HEK293 (cell line): Measurements from ENCODE around the gene RBMS3.

Experiments
- CTCF ChIA-PET: fragments of 350-600 bp; formaldehyde crosslinking; extraction: SDS; loops from one replicate; lab custom pipeline; 2021; ENCODE audit warnings: antibody characterized with exemption; lab: Yijun Ruan, JAX
- POLR2A ChIA-PET: fragments of 300-600 bp; formaldehyde crosslinking; extraction: SDS; loops from one replicate; lab custom pipeline; 2020; ENCODE audit warnings: antibody characterized with exemption, inconsistent platforms; lab: Yijun Ruan, JAX
- H3K27ac ChIP-seq: fragments of 200-500 bp; sonication (Bioruptor generic); 2 replicates; pipeline ENCODE4 v1.5.1; 2014; ENCODE audit warnings: low read depth, low read length, control low read depth, inconsistent platforms; ENCODE audit errors: extremely low read depth
- H3K36me3 ChIP-seq, 2 experiments: fragments of 200-500 bp in 1 of 2; sonication (Bioruptor generic) in 1 of 2; 1 replicate in 1 of 2; 2 replicates in 1 of 2; pipeline ENCODE4 v1.5.1; 2014 to 2017; ENCODE audit warnings: inconsistent platforms in 2 of 2, low read length in 2 of 2; ENCODE audit not compliant: control insufficient read depth in 2 of 2, insufficient read depth in 1 of 2
- H3K4me1 ChIP-seq: fragments of 200-500 bp; sonication (Bioruptor generic); 2 replicates; pipeline ENCODE4 v1.5.1; 2014; ENCODE audit warnings: mild to moderate bottlenecking, low read length, inconsistent platforms; ENCODE audit not compliant: control insufficient read depth, insufficient read depth
- H3K4me3 ChIP-seq: 2 replicates; pipeline ENCODE4 v1.5.1; 2011; ENCODE audit warnings: low read depth, mild to moderate bottlenecking, control low read depth, low read length, moderate library complexity
- H3K9me3 ChIP-seq: fragments of 200-500 bp; sonication (Bioruptor generic); 2 replicates; pipeline ENCODE4 v1.5.1; 2014; ENCODE audit warnings: low read depth, low read length, inconsistent platforms; ENCODE audit not compliant: control insufficient read depth, insufficient read depth
- AEBP2 ChIP-seq: fragments of 450-650 bp; formaldehyde crosslinking; IDR thresholded peaks from 2 replicates; pipeline ENCODE4 v1.5.1; 2016; ENCODE audit warnings: missing biosample characterization, missing genetic modification characterization, borderline replicate concordance
- BCL6B ChIP-seq: fragments of 450-650 bp; formaldehyde crosslinking; IDR thresholded peaks from 2 replicates; pipeline ENCODE4 v1.5.1; 2017; ENCODE audit warnings: missing biosample characterization, missing genetic modification characterization
- IKZF3 ChIP-seq: fragments of 450-650 bp; IDR thresholded peaks from 2 replicates; pipeline ENCODE4 v1.5.0; 2018; ENCODE audit warnings: missing biosample characterization, mild to moderate bottlenecking, missing genetic modification characterization, moderate library complexity
- ZBTB10 ChIP-seq: fragments of 450-650 bp; formaldehyde crosslinking; IDR thresholded peaks from 2 replicates; pipeline ENCODE4 v1.5.1; 2016; ENCODE audit warnings: missing biosample characterization, missing genetic modification characterization
- ZBTB11 ChIP-seq: fragments of 450-650 bp; formaldehyde crosslinking; conservative IDR thresholded peaks from 2 replicates; pipeline ENCODE4 v1.5.1; 2016; ENCODE audit warnings: low read depth, missing biosample characterization, missing genetic modification characterization
- ZBTB6 ChIP-seq: fragments of 450-650 bp; formaldehyde crosslinking; IDR thresholded peaks from 2 replicates; pipeline ENCODE4 v1.5.1; 2017; ENCODE audit warnings: missing biosample characterization, missing genetic modification characterization
- ZEB2 ChIP-seq: fragments of 450-650 bp; formaldehyde crosslinking; IDR thresholded peaks from 2 replicates; pipeline ENCODE4 v1.5.1; 2016; ENCODE audit warnings: missing biosample characterization, missing genetic modification characterization
- ZNF112 ChIP-seq: fragments of 450-650 bp; formaldehyde crosslinking; IDR thresholded peaks from 2 replicates; pipeline ENCODE4 v1.5.0; 2017; ENCODE audit warnings: missing biosample characterization, missing genetic modification characterization
- ZNF132 ChIP-seq: fragments of 450-650 bp; formaldehyde crosslinking; IDR thresholded peaks from 2 replicates; pipeline ENCODE4 v1.5.1; 2017; ENCODE audit warnings: missing biosample characterization, missing genetic modification characterization, borderline replicate concordance
- ZNF211 ChIP-seq: fragments of 450-650 bp; formaldehyde crosslinking; IDR thresholded peaks from 2 replicates; pipeline ENCODE4 v1.5.1; 2016; ENCODE audit warnings: low read depth, missing biosample characterization, missing genetic modification characterization
- ZNF239 ChIP-seq: fragments of 450-650 bp; formaldehyde crosslinking; IDR thresholded peaks from 2 replicates; pipeline ENCODE4 v1.5.1; 2016; ENCODE audit warnings: missing biosample characterization, missing genetic modification characterization
- ZNF341 ChIP-seq: fragments of 450-650 bp; formaldehyde crosslinking; IDR thresholded peaks from 2 replicates; pipeline ENCODE4; 2016; ENCODE audit warnings: low read depth, missing biosample characterization, missing genetic modification characterization
- ZNF501 ChIP-seq: fragments of 450-650 bp; formaldehyde crosslinking; IDR thresholded peaks from 2 replicates; pipeline ENCODE4 v1.5.1; 2016; ENCODE audit warnings: missing biosample characterization, missing genetic modification characterization
- ZNF518A ChIP-seq: fragments of 450-650 bp; formaldehyde crosslinking; conservative IDR thresholded peaks from 2 replicates; pipeline ENCODE4 v1.5.1; 2016; ENCODE audit warnings: low read depth, missing biosample characterization, missing genetic modification characterization
- ZNF530 ChIP-seq: fragments of 450-650 bp; formaldehyde crosslinking; IDR thresholded peaks from 2 replicates; pipeline ENCODE4 v1.5.1; 2016; ENCODE audit warnings: low read depth, missing biosample characterization, missing genetic modification characterization
- ZNF555 ChIP-seq: fragments of 450-650 bp; formaldehyde crosslinking; conservative IDR thresholded peaks from 2 replicates; pipeline ENCODE4 v1.5.1; 2017; ENCODE audit warnings: missing biosample characterization, mild to moderate bottlenecking, missing genetic modification characterization, inconsistent platforms
- ZNF664 ChIP-seq: fragments of 450-650 bp; formaldehyde crosslinking; IDR thresholded peaks from 2 replicates; pipeline ENCODE4 v1.5.1; 2016; ENCODE audit warnings: missing biosample characterization, missing genetic modification characterization
- ZNF76 ChIP-seq: fragments of 450-650 bp; formaldehyde crosslinking; IDR thresholded peaks from 2 replicates; pipeline ENCODE4; 2016; ENCODE audit warnings: low read depth, missing biosample characterization, missing genetic modification characterization, borderline replicate concordance
- ZNF792 ChIP-seq: fragments of 450-650 bp; formaldehyde crosslinking; IDR thresholded peaks from 2 replicates; pipeline ENCODE4 v1.5.1; 2016; ENCODE audit warnings: missing biosample characterization, missing genetic modification characterization

The RBMS3 gene

GRCh38 chr3:29593802-29594201 is 312.9 kb downstream of the RBMS3 start:
- no peaks in the 10 kb centered on the region for H3K36me3 ChIP-seq
- TF ChIP-seq ZNF76 (tag by site-specific recombination) = no peak
- no peak for TF ChIP-seq BCL6B (tag by site-specific recombination)
- no peak for TF ChIP-seq ZNF555 (tag by site-specific recombination)
- TF ChIP-seq ZNF132 (tag by site-specific recombination) = no peak
- no peak for TF ChIP-seq AEBP2 (tag by site-specific recombination)
- TF ChIP-seq ZNF530 = no peak
- no peak for TF ChIP-seq ZBTB6 (tag by site-specific recombination)
- no peak for TF ChIP-seq IKZF3 (tag by site-specific recombination)
- TF ChIP-seq ZNF501 (tag by site-specific recombination) = no peak
- no peak for TF ChIP-seq ZNF664
- no peak for TF ChIP-seq ZNF792 (tag by site-specific recombination)
- no peak for TF ChIP-seq ZBTB10
- no peak for TF ChIP-seq ZBTB11
- no peak for TF ChIP-seq ZNF518A (tag by site-specific recombination)
- no peak for TF ChIP-seq ZNF239 (tag by site-specific recombination)
- TF ChIP-seq ZNF341 (tag by site-specific recombination) = no peak
- TF ChIP-seq ZEB2 (tag by site-specific recombination) = no peak
- TF ChIP-seq ZNF112 (tag by site-specific recombination) = no peak
- TF ChIP-seq ZNF211 = no peak
- no peaks in the 10 kb centered on the region for H3K9me3 ChIP-seq
- ChIA-PET POLR2A (no interaction called here), CTCF (no interaction called here)
- H3K4me3 ChIP-seq = no peak overlapping the region
- H3K27ac ChIP-seq = no peak overlapping the region
- no peaks in the 10 kb centered on the region for H3K4me1 ChIP-seq
